K562 (cell line): Measurements from ENCODE around the gene DBH. TPM values are rescaled to one million over a fixed set of nuclear protein-coding genes. Genes with fewer than 3 reads are reported as not detected.

Experiments
- ATAC-seq: fragments of 200-7000 bp; cut with Tn5 transposase; 3 replicates; pipeline ENCODE4 v1.9.1; 2020; ENCODE audit warnings: moderate library complexity
- BruUV-seq: library from RNA; stranded (reverse); fragments of 400-500 nt; replicated peaks from 2 replicates; lab custom pipeline; 2021; lab: Mats Ljungman, UMichigan
- CTCF ChIA-PET: fragments of 300-600 bp; formaldehyde crosslinking; extraction: SDS; loops from one replicate; lab custom pipeline; 2021; ENCODE audit warnings: low intra/inter-chr PET ratio; lab: Yijun Ruan, JAX
- POLR2A ChIA-PET: fragments of 300-600, 350-650 bp; sonication (Branson Sonifier 250); formaldehyde crosslinking; extraction: SDS; loops from one replicate; lab custom pipeline; 2021; ENCODE audit warnings: antibody characterized with exemption, inconsistent platforms; lab: Yijun Ruan, JAX
- DNase-seq, 4 experiments: peaks; one replicate each; pipeline versions ENCODE4 v3.0.0 to v3.0.0-alpha.2; 2011 to 2018; ENCODE audit warnings: low spot score in 3 of 4, mixed read lengths in 3 of 4; ENCODE audit errors: extremely low read depth in 1 of 4
- FAIRE-seq: peaks from 2 replicates; lab custom pipeline; 2011; peaks lifted over from hg19 to GRCh38; lab: Jason Lieb, UNC
- H2AFZ ChIP-seq: 2 replicates; pipeline ENCODE4 v1.6.0; 2011; ENCODE audit warnings: low read depth, low read length, control low read depth, inconsistent platforms
- H3K27ac ChIP-seq: fragments of 200-600 bp; 3 replicates; pipeline ENCODE4 v1.8.0; 2011; ENCODE audit warnings: low read depth, mild to moderate bottlenecking, control low read depth, inconsistent platforms, low read length, moderate library complexity, mixed read lengths; ENCODE audit errors: extremely low read depth
- H3K27me3 ChIP-seq, 2 experiments: fragments of 300-600 bp in 1 of 2; 2 replicates in 1 of 2; 3 replicates in 1 of 2; pipeline versions ENCODE4 v1.6.0 to v1.8.0; 2011; ENCODE audit warnings: inconsistent platforms in 2 of 2, low read length in 2 of 2, mild to moderate bottlenecking in 1 of 2, mixed read lengths in 1 of 2, moderate library complexity in 1 of 2; ENCODE audit not compliant: control insufficient read depth in 2 of 2, insufficient read depth in 2 of 2
- H3K36me3 ChIP-seq: fragments of 300-600 bp; 3 replicates; pipeline ENCODE4 v1.8.0; 2011; ENCODE audit warnings: mild to moderate bottlenecking, low read length, inconsistent platforms; ENCODE audit not compliant: control insufficient read depth, insufficient read depth
- H3K4me1 ChIP-seq, 2 experiments: fragments of 200-600 bp in 1 of 2; replicated peaks in 1 of 2; 2 replicates in 1 of 2; 3 replicates in 1 of 2; pipeline versions ENCODE4 v1.5.1 to v1.8.0; 2011; ENCODE audit warnings: inconsistent platforms in 2 of 2, low read length in 2 of 2, mild to moderate bottlenecking in 1 of 2, mixed read lengths in 1 of 2, moderate library complexity in 1 of 2; ENCODE audit not compliant: control insufficient read depth in 2 of 2, insufficient read depth in 2 of 2
- H3K4me2 ChIP-seq: 2 replicates; pipeline ENCODE4 v1.6.1; 2011; ENCODE audit warnings: low read length, control low read depth, inconsistent platforms, mixed read lengths; ENCODE audit not compliant: insufficient read depth
- H3K4me3 ChIP-seq: fragments of 200-600 bp; sonication (generic), shearing (Covaris generic); 2 replicates; pipeline ENCODE4 v1.5.1; 2016; ENCODE audit warnings: control low read depth, inconsistent platforms
- H3K79me2 ChIP-seq: fragments of 200-600 bp; 3 replicates; pipeline ENCODE4 v1.8.0; 2011; ENCODE audit warnings: low read length, inconsistent platforms; ENCODE audit not compliant: control insufficient read depth, insufficient read depth
- H3K9ac ChIP-seq, 2 experiments: 2 replicates each; pipeline versions ENCODE4 v1.6.0 to v1.6.1; 2011; ENCODE audit warnings: low read depth in 2 of 2, low read length in 2 of 2, control low read depth in 1 of 2, inconsistent platforms in 1 of 2, mild to moderate bottlenecking in 1 of 2, mixed read lengths in 1 of 2; ENCODE audit not compliant: insufficient read depth in 1 of 2
- H3K9me1 ChIP-seq: one replicate; pipeline ENCODE4 v1.6.0; 2011; ENCODE audit warnings: inconsistent platforms, mild to moderate bottlenecking, low read length, moderate library complexity; ENCODE audit not compliant: control insufficient read depth, insufficient read depth
- H3K9me3 ChIP-seq: replicated peaks from 2 replicates; pipeline ENCODE4 v1.5.1; 2011; ENCODE audit warnings: low read depth, low read length, inconsistent platforms; ENCODE audit not compliant: control insufficient read depth, insufficient read depth
- H4K20me1 ChIP-seq: replicated peaks from 2 replicates; pipeline ENCODE4 v1.6.1; 2011; ENCODE audit warnings: low read length, inconsistent platforms, mixed read lengths; ENCODE audit not compliant: control insufficient read depth, insufficient read depth
- ASH1L ChIP-seq: fragments of 450-650 bp; IDR thresholded peaks from 2 replicates; pipeline ENCODE4 v1.6.1; 2018; ENCODE audit warnings: borderline replicate concordance, mild to moderate bottlenecking, low read depth; ENCODE audit not compliant: partially characterized antibody
- DEAF1 ChIP-seq: fragments of 450-650 bp; formaldehyde crosslinking; IDR thresholded peaks from 2 replicates; pipeline ENCODE4 v1.4.0; 2020; ENCODE audit warnings: mild to moderate bottlenecking, moderate library complexity
- HDGF ChIP-seq: fragments of 450-650 bp; IDR thresholded peaks from 2 replicates; pipeline ENCODE4 v1.6.1; 2016
- HMGN3 ChIP-seq: IDR thresholded peaks from 2 replicates; pipeline ENCODE4 v1.6.1; 2011; ENCODE audit warnings: borderline replicate concordance, low read depth, mild to moderate bottlenecking, mixed read lengths, low read length; ENCODE audit not compliant: insufficient read length; ENCODE audit errors: extremely low read depth
- HNRNPUL1 ChIP-seq: fragments of 200-400 bp; formaldehyde crosslinking; IDR thresholded peaks from 2 replicates; pipeline ENCODE4 v1.6.1; 2017; ENCODE audit warnings: low read length
- NR1H2 ChIP-seq: sonication (generic); formaldehyde crosslinking; IDR thresholded peaks from 2 replicates; pipeline ENCODE4 v1.4.0; 2020; ENCODE audit warnings: mild to moderate bottlenecking, missing genetic modification reagents
- NR2C2 ChIP-seq, 2 experiments: fragments of 200-800 bp in 1 of 2; sonication (Bioruptor generic) in 1 of 2; sonication (generic) in 1 of 2; formaldehyde crosslinking in 1 of 2; IDR thresholded peaks; 2 replicates each; pipeline versions ENCODE4 v1.6.1 to v1.8.0; 2016 to 2022; ENCODE audit warnings: mild to moderate bottlenecking in 1 of 2, missing compliant biosample characterization in 1 of 2, missing genetic modification characterization in 1 of 2, missing genetic modification reagents in 1 of 2
- NRF1 ChIP-seq, 2 experiments: fragments of 450-650 bp; IDR thresholded peaks in 1 of 2; conservative IDR thresholded peaks in 1 of 2; 2 replicates each; pipeline ENCODE4 v1.6.1; 2014; ENCODE audit warnings: mild to moderate bottlenecking in 2 of 2
- POLR2B ChIP-seq: fragments of 450-650 bp; IDR thresholded peaks from 2 replicates; pipeline ENCODE4 v1.6.1; 2018; ENCODE audit warnings: low read depth; ENCODE audit not compliant: partially characterized antibody
- SIRT6 ChIP-seq: IDR thresholded peaks from one replicate; pipeline ENCODE4 v1.6.1; 2012; ENCODE audit warnings: low read depth, mild to moderate bottlenecking, control low read depth, inconsistent platforms, low read length, moderate library complexity
- ZBTB2 ChIP-seq: fragments of 450-650 bp; IDR thresholded peaks from 2 replicates; pipeline ENCODE4 v1.6.1; 2016; ENCODE audit warnings: antibody characterized with exemption
- ZBTB33 ChIP-seq: sonication (generic); formaldehyde crosslinking; IDR thresholded peaks from 2 replicates; pipeline ENCODE4 v1.8.1; 2023; ENCODE audit warnings: mild to moderate bottlenecking, missing genetic modification reagents
- ZNF239 ChIP-seq: fragments of 250-450 bp; sonication (Bioruptor Pico); IDR thresholded peaks from 2 replicates; pipeline ENCODE4 v1.4.0; 2020; ENCODE audit warnings: mild to moderate bottlenecking
- ZNF431 ChIP-seq: sonication (generic); formaldehyde crosslinking; IDR thresholded peaks from 2 replicates; pipeline ENCODE4 v1.8.0; 2022; ENCODE audit warnings: mild to moderate bottlenecking, missing genetic modification reagents
- WGBS: fragments of 100-300 bp; shearing (Covaris generic); methylation state at CpG from one replicate; pipeline ENCODE4 v1.1.6; 2016; ENCODE audit warnings: low coverage, mixed read lengths; ENCODE audit not compliant: insufficient coverage; ENCODE audit errors: missing lambda C conversion rate; 5-methylcytosine and 5-hydroxymethylcytosine counted together
- in situ Hi-C: fragments of 300-500 bp; cut with MboI; formaldehyde crosslinking; loops from 4 replicates; pipeline ENCODE4 v1.15.0; 2018; ENCODE audit warnings: inconsistent platforms, mixed read lengths
- intact Hi-C: fragments of 100-400 bp; cut with micrococcal nuclease; formaldehyde crosslinking; loops from 2 replicates; pipeline ENCODE4 v1.14.2; 2022
- polyA plus RNA-seq, 8 experiments: library from polyadenylated mRNA; depleted of rRNA in 4 of 8; stranded (reverse) in 5 of 8; unstranded in 3 of 8; fragments of >200 nt; fragmentation: Nextera tagmentation in 2 of 8; fragmentation: Illumina TruSeq in 1 of 8; extraction: Ambion mirVana in 2 of 8; extraction: Trizol in 1 of 8; gene quantifications; 2 replicates each; pipeline versions ENCODE4 v1.2.1 to v1.2.3, GENCODE V29; 2011 to 2014; ENCODE audit warnings: inconsistent platforms in 1 of 8, missing spikeins in 1 of 8
- total RNA-seq, 7 experiments: library from RNA; depleted of rRNA in 6 of 7; stranded (reverse); fragments of >200 nt in 6 of 7; fragmentation: Illumina TruSeq in 2 of 7; extraction: Trizol in 2 of 7; gene quantifications; 2 replicates each; pipeline versions ENCODE4 v1.2.1 to v1.2.3, GENCODE V29; 2011 to 2021; ENCODE audit warnings: low replicate concordance in 1 of 7

Gene DBH
- total and polyA plus RNA-seq, 9 of the 15 experiments (the other 6 are each of a cell fraction or from before 2014, with no cell fraction given), result not detected

- Histone ChIP-seq H3K27me3 (peaks cover 29 to 59% of the 10 kb centered on the region in 2 experiments), H3K4me3 (no peak overlapping the region), H3K9me3 (no peaks in the 10 kb centered on the region), H3K27ac (no peak overlapping the region), H3K9ac (no peak overlapping the region), H3K79me2 (no peaks in the 10 kb centered on the region), H3K4me1 (no peaks in the 10 kb centered on the region; a peak in 1 of 5 replicates), H3K4me2 (no peak overlapping the region), H4K20me1 (peaks cover 6% of the 10 kb centered on the region; the same call in 1 of the 2 replicates), H3K36me3 (no peaks in the 10 kb centered on the region), H2AFZ (no peak overlapping the region), H3K9me1 (no peaks in the 10 kb centered on the region)
- ChIA-PET POLR2A (interaction anchor here (1.0 kb wide), 1 partner anchor 9 kb away, joined by 5 read pairs; no protein-coding TSS in a partner anchor), CTCF (no interaction called here)
- DNase-seq, result no peak
- intact Hi-C loops (no loop called here), in situ Hi-C loops (no loop called here)
- ATAC-seq, result no peak
- TF ChIP-seq DEAF1 (CRISPR knock-in tag), result no peak
- no peak for TF ChIP-seq ZBTB2
- TF ChIP-seq NR1H2 (CRISPR knock-in tag), result no peak
- no peak for TF ChIP-seq ZBTB33
- TF ChIP-seq HNRNPUL1, result no peak
- TF ChIP-seq NR2C2 (CRISPR knock-in tag; IDR thresholded peaks at IDR 0.05), result no peak
- no peak for TF ChIP-seq NR2C2 (tag; IDR thresholded peaks at IDR 0.05)
- no peak for TF ChIP-seq ASH1L
- TF ChIP-seq POLR2B, result no peak
- no peak for TF ChIP-seq NRF1 (conservative IDR thresholded peaks at IDR 0.05 in 1 of 2, IDR thresholded peaks at IDR 0.05 in 1 of 2)
- TF ChIP-seq ZNF239, result no peak
- TF ChIP-seq ZNF431 (CRISPR knock-in tag), result no peak
- TF ChIP-seq SIRT6, result no peak
- TF ChIP-seq HDGF, result no peak
- no peak for TF ChIP-seq HMGN3
- BruUV-seq, result no TSS peak
- WGBS, result 0% methylated on average over 17 of the region's 21 CpGs
- FAIRE-seq, result no peak
Measured at GRCh38 chr9:133671371-133671770, 35.2 kb downstream of the DBH start.
